ENCODE measurements around the gene LEPR.
A peak's percentile ranks its signal among the peaks of the same experiment; 100 is the strongest.
"Not testable (repeated sequence)": the region's sequence is repeated elsewhere in the genome, so short reads cannot be mapped to it uniquely, and the experiment has no call there.

LEPR gene

DNA sequence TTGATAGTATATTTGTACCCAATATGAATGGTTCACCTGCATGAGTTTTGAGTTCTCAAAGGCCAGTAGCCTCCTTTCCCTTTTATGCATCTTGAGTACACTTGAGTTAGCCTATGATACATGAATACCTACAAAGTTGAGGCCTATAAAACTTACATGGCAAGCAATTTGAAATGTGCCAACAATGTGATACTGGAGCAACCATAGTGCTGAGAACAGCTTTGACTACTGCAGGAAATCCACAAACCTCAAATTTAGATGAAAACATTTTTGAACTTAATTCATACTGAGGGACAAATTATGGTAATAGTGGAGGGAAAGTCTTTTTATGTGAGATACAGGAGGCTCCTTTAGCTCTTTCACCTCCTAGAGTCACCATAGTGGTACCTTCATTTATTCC is 37.4 kb downstream of the LEPR start:
- Histone ChIP-seq H3K27me3 (ENCODE audit: low read depth) (no peaks in the 10 kb centered on the region), H3K36me3 (replicated peaks) (no peaks in the 10 kb centered on the region), H3K4me1 (no peaks in the 10 kb centered on the region; the same call in 1 of the 2 replicates), H3K4me3 (no peak overlapping the region), H3K9me3 (no peaks in the 10 kb centered on the region)
- in situ Hi-C loops (cut with MboI; ENCODE audit: low sequenced_read_pairs) = no loop called here
- DNase-seq (ENCODE audit: low spot score in 2 of 2) = no peak

DNA sequence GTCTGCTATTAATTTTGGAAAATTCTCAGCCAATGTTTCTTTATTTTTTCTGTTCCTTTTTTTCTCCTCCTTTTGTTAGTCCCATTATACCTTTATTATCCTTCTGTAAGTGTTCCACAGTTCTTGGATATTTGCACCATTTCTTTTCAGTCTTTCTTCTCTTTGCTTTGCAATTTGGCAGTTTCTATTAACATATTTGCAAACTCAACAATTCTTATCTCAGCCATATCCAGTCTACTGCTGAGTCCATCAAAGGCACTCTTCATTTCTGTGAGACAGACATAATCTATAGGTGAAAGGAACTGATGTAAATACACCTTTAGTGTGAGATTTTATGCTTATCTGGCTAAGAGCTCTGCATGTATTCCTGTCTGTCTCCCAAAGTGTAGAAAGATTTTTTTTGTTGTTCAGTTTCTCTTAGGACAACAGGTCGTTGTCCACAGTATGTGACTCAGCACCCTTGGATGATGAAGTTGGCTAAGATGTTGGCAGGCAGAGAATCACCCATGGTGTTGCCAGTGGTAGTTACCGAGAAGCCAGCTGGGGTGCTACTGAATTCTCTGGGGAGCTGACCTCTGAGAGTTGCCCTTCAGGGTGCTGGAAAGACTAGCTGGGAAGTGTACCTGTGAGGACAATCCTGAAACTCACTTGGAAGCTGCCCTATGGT is 38.4 kb downstream of the LEPR start:
- Histone ChIP-seq H3K4me1 (no peaks in the 10 kb centered on the region; the same call in 1 of the 2 replicates), H3K4me3 (no peak overlapping the region), H3K27me3 (ENCODE audit: low read depth) (no peaks in the 10 kb centered on the region), H3K9me3 (peaks cover 2% of the 10 kb centered on the region; the same call in 1 of the 2 replicates), H3K36me3 (replicated peaks) (no peaks in the 10 kb centered on the region)
- in situ Hi-C loops (cut with MboI; ENCODE audit: low sequenced_read_pairs) = no loop called here
- no peak for DNase-seq (ENCODE audit: low spot score in 2 of 2)

DNA sequence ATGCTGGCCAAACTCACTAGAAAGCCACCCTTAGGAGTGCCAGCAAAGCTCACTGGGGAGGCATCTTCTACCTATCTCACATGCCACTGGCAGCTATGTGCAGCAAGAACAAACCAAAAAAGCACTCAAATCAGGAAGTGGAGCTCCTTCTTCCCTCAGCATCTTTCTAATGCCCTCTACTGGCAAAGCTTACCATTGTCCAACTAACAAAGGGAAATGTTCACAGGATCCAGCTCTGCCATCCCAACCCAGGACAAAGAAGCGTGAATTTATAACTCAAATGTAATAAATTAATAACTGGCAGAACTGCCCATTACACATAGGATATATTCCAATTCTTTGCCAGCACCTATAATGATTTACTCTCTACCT is 38.9 kb downstream of the LEPR start:
- Histone ChIP-seq H3K36me3 (replicated peaks) (no peaks in the 10 kb centered on the region), H3K9me3 (peaks cover 2% of the 10 kb centered on the region; the same call in 1 of the 2 replicates), H3K4me3 (no peak overlapping the region), H3K4me1 (no peaks in the 10 kb centered on the region; the same call in 1 of the 2 replicates), H3K27me3 (ENCODE audit: low read depth) (no peaks in the 10 kb centered on the region)
- DNase-seq (ENCODE audit: low spot score in 2 of 2) = peak in 1 of 2 experiments; percentile 25
- in situ Hi-C loops (cut with MboI; ENCODE audit: low sequenced_read_pairs) = no loop called here

DNA sequence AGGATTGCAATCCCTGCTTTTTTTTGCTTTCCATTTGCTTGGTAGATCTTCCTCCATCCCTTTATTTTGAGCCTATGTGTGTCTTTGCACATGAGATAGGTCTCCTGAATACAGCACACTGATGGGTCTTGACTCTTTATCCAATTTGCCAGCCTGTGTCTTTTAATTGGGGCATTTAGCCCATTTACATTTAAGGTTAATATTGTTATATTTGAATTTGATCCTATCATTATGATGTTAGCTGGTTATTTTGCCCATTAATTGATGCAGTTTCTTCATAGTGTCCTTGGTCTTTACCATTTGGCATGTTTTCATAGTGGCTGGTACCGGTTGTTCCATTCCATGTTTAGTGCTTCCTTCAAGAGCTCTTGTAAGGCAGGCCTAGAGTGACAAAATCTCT is 45.4 kb downstream of the LEPR start:
- peaks cover 25% of the 10 kb centered on the region for H3K4me1 ChIP-seq
- H3K27me3 ChIP-seq (ENCODE audit: low read depth); in situ Hi-C loops (cut with MboI; ENCODE audit: low sequenced_read_pairs); DNase-seq (ENCODE audit: low spot score in 2 of 2); H3K4me3 ChIP-seq; H3K36me3 ChIP-seq (replicated peaks); H3K9me3 ChIP-seq: not testable (repeated sequence)

DNA sequence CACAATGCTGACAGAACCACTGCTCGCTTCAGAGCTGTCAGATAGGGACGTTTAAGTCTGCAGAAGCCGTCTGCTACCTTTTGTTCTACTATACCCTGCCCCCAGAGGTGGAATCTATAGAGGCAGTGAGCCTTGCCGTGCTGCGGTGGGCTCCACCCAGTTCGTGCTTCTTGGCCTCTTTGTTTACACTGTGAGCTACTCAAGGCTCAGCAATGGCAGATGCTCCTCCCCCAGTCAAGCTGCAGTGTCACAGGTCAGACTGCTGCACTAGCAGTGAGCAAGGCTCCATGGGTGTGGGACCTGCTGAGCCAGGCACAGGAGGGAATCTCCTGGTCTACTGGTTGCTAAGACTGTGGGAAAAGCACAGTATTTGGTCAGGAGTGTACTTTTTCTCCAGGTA is 47.1 kb downstream of the LEPR start:
- Histone ChIP-seq H3K4me1 (peaks cover 25% of the 10 kb centered on the region), H3K27me3 (ENCODE audit: low read depth) (no peaks in the 10 kb centered on the region), H3K4me3 (no peak overlapping the region), H3K36me3 (replicated peaks) (no peaks in the 10 kb centered on the region), H3K9me3 (peaks cover 2% of the 10 kb centered on the region; the same call in 1 of the 2 replicates)
- in situ Hi-C loops (cut with MboI; ENCODE audit: low sequenced_read_pairs) = no loop called here
- DNase-seq (ENCODE audit: low spot score in 2 of 2) = peak; percentile 83 to 86

DNA sequence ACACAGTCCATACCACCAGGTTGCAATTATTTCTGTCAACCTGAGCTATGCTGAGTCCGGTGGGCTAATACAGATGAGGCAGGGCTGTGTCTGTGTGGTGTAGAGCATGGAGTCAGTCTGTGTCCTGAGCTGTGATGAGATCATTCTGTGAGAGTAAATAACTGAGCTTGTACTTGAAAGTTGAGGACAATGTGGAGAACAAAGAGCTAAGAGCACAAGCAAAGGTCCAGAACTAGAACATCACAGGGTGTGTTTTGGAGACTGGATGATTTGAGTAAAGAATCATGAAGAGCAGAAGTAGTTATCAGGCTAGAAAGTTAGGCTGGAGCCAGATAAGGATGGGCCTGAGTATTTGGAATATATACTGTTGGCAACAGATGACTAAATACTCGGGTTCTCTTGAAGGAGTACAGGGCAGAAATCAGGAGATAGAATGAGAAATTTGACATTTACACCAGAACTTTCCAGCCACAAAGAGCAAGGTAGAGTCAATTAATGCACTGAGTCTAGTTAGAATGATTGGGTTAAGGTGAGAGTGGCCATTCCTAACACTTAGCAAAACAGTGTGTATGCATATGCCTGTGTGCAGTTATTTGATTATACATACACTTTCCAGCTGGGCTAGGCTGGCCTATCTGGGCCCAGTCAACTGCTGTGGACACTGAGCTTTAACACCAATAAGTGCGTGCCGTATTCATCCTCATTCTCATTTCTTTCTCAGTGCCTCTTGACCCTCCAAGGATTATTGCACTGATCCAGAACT is 48.8 kb downstream of the LEPR start:
- no peaks in the 10 kb centered on the region for H3K27me3 ChIP-seq (ENCODE audit: low read depth)
- no peaks in the 10 kb centered on the region for H3K36me3 ChIP-seq (replicated peaks)
- no peak for DNase-seq (ENCODE audit: low spot score in 2 of 2)
- peaks cover 25% of the 10 kb centered on the region for H3K4me1 ChIP-seq
- in situ Hi-C loops (cut with MboI; ENCODE audit: low sequenced_read_pairs) = no loop called here
- no peaks in the 10 kb centered on the region for H3K9me3 ChIP-seq
- no peak overlapping the region for H3K4me3 ChIP-seq

DNA sequence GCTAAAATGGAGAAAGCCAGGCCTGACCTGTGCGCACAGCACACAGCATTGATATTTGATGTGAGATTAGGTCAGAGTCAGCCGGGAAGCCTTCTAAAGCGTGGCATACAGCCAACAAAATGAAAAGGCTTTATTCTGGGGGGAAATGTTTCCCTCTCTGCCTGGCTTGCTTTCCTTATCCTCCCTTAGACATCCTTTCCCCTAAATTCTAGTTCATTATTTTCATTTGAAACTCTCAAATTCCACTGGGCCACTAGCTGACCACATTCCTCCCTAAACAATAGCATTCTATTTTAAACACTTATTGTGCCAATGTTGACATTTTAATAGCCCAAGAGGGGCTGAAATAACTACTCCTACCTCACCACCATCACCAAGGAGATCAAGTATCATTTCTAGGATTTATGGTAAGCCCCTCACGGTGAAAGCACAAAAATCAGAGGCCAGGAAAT is 49.4 kb downstream of the LEPR start:
- in situ Hi-C loops (cut with MboI; ENCODE audit: low sequenced_read_pairs) = no loop called here
- DNase-seq (ENCODE audit: low spot score in 2 of 2) = peak; percentile 72 to 92
- H3K36me3 ChIP-seq (replicated peaks) = no peaks in the 10 kb centered on the region

More for the DNA sequence above, 49.4 kb downstream of the LEPR start:
- H3K4me1 ChIP-seq = peaks cover 25% of the 10 kb centered on the region
- no peak overlapping the region for H3K4me3 ChIP-seq
- H3K27me3 ChIP-seq (ENCODE audit: low read depth) = no peaks in the 10 kb centered on the region
- no peaks in the 10 kb centered on the region for H3K9me3 ChIP-seq

All from HAP-1 (cell line).